ENCODE results near the gene ZHX3.

Gene ZHX3

DNA sequence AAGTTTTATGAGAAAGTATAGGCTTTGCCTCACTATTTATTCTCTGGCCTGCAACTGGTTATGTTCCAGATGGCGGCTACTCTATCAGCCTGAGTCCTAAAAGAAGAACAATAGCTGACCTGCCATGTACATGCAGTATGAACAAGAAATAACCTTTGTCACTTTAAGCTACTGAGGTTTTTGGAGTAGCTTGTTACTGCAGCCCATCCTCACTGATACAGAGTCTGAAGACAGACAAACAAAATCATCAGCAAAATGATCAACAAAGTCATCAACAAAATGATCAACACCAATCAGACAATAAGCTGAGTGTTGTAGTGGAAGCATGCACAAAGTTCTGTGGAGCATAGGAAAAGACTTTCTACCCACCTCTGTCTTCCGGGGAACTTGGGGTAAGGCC is 97.7 kb downstream of the ZHX3 start:
- no peak for DNase-seq (ENCODE audit: low spot score)

DNA sequence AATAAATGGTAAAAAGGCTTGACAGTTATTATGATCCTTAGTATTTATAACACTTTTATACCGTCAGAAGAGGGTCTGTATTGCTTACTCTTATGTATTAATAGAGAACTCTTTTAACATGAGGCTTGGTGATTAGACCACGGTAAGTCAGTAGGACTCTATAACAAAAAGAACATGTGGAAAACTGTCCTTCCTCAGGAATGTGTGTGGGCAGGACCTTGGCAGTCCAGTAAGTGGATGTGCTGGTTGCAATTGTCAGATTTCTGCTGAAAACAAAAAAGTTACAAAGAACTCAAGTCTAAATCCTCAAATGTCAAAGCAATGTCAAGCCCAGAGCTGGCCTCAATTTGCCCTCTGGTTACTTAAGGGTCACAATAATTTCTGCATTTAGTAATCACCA is 99.1 kb downstream of the ZHX3 start:
- DNase-seq (ENCODE audit: low spot score), result no peak
- TF ChIP-seq, protein P1, sequence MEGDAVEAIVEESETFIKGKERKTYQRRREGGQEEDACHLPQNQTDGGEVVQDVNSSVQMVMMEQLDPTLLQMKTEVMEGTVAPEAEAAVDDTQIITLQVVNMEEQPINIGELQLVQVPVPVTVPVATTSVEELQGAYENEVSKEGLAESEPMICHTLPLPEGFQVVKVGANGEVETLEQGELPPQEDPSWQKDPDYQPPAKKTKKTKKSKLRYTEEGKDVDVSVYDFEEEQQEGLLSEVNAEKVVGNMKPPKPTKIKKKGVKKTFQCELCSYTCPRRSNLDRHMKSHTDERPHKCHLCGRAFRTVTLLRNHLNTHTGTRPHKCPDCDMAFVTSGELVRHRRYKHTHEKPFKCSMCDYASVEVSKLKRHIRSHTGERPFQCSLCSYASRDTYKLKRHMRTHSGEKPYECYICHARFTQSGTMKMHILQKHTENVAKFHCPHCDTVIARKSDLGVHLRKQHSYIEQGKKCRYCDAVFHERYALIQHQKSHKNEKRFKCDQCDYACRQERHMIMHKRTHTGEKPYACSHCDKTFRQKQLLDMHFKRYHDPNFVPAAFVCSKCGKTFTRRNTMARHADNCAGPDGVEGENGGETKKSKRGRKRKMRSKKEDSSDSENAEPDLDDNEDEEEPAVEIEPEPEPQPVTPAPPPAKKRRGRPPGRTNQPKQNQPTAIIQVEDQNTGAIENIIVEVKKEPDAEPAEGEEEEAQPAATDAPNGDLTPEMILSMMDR (IDR thresholded peaks at IDR 0.05; ENCODE audit: extremely low read depth, missing control alignments), result no peak

More for the DNA sequence above, 97.7 kb downstream of the ZHX3 start:
- TF ChIP-seq, protein P1 (IDR thresholded peaks at IDR 0.05; ENCODE audit: extremely low read depth, missing control alignments), result no peak

DNA sequence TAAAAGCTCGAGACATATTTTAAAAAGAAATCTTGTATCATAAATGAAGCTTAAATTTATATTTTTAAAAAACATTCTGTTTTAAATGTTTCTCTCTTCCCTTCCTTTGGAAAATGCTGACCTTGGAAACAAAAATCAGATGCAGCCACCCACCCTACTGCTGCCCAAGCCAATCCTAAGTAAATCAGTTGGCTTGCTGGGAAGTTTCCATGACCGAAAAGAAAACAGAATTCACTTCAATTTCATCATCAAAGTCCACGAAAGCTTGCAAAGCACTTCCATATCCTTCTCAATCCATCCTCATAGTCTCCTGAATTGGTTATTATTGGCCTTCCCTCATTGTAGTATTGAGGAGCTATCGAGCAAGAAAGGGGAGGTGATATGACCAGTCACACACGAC is 100.1 kb downstream of the ZHX3 start:
- DNase-seq (ENCODE audit: low spot score), result no peak
- TF ChIP-seq, protein P1 (IDR thresholded peaks at IDR 0.05; ENCODE audit: extremely low read depth, missing control alignments), result no peak

DNA sequence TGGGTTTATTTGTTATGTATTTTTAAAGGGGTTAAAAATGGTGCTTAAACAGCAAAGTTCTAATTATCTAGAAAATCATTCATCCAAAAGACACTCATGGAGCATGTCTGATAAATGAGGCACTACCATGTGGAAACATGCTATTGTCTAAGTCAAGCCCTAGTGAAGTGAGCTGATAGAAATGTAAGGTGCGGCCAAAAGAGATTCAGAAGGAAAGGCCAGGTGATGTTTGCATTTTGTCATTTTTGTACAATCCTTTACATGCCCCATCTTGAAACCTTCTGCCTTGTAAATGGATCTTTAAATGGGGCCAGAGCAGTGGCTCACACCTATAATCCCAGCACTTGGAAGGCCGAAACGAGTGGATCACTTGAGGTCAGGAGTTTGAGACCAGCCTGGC is 102.9 kb downstream of the ZHX3 start:
- no peak for DNase-seq (ENCODE audit: low spot score)
- TF ChIP-seq, protein P1 (IDR thresholded peaks at IDR 0.05; ENCODE audit: extremely low read depth, missing control alignments), result no peak

GRCh38 chr20:41214202-41214601 is 103.3 kb downstream of the ZHX3 start:
- no peak for DNase-seq (ENCODE audit: low spot score)
- TF ChIP-seq, protein P1 (IDR thresholded peaks at IDR 0.05; ENCODE audit: extremely low read depth, missing control alignments), result no peak

- DNase-seq (ENCODE audit: low spot score), result no peak
- TF ChIP-seq, protein P1 (IDR thresholded peaks at IDR 0.05; ENCODE audit: extremely low read depth, missing control alignments), result no peak
These were observed 104.2 kb downstream of the ZHX3 start for GRCh38 chr20:41213150-41213820.

- DNase-seq (ENCODE audit: low spot score), result no peak
These were observed 112.2 kb downstream of the ZHX3 start for GRCh38 chr20:41205313-41205712.

More at GRCh38 chr20:41205313-41205712, 112.2 kb downstream of the ZHX3 start:
- TF ChIP-seq, protein P1 (IDR thresholded peaks at IDR 0.05; ENCODE audit: extremely low read depth, missing control alignments), result no peak

Measured in GM20000 (cell line).